T-cell (primary cell): ENCODE data around the gene STARD10. TPM values are rescaled to one million over a fixed set of nuclear protein-coding genes. Genes with fewer than 3 reads are reported as not detected.

Experiments used
- ATAC-seq, 4 experiments: fragments of 200-7000 bp in 3 of 4; fragments of 150-1000 bp in 1 of 4; cut with Tn5 transposase; replicated peaks in 1 of 4; 1 replicate in 3 of 4; 2 replicates in 1 of 4; pipeline ENCODE4 v1.10.0; 2021; ENCODE audit warnings: moderate library complexity in 3 of 4, mild to moderate bottlenecking in 2 of 4, moderate number of reproducible peaks in 1 of 4
- CTCF ChIA-PET, 2 donors: fragments of 300-600 bp; sonication (Branson Sonifier 250); formaldehyde crosslinking; loops; one replicate each; lab custom pipeline; 2022; ENCODE audit warnings: antibody characterized with exemption in 2 of 2; lab: Charles Lee
- POLR2A ChIA-PET, 2 donors: fragments of 300-600 bp; sonication (Branson Sonifier 250); formaldehyde crosslinking; loops; one replicate each; lab custom pipeline; 2022; ENCODE audit warnings: antibody characterized with exemption in 2 of 2; lab: Charles Lee
- DNase-seq, 35 experiments: peaks; one replicate each; pipeline versions ENCODE4 v3.0.0 to v3.0.0-alpha.2; 2013 to 2023
- H3K27ac ChIP-seq: one replicate; pipeline ENCODE4 v1.5.1; 2013; ENCODE audit warnings: low read length
- H3K27me3 ChIP-seq, 2 experiments: replicated peaks in 1 of 2; 1 replicate in 1 of 2; 2 replicates in 1 of 2; pipeline versions ENCODE4 v1.6.1 to v1.7.0; 2013; ENCODE audit warnings: low read length in 1 of 2, mixed read lengths in 1 of 2; ENCODE audit not compliant: control insufficient read depth in 2 of 2, insufficient read depth in 2 of 2; ENCODE audit errors: extremely low read depth in 1 of 2
- H3K36me3 ChIP-seq, 2 donors: 1 replicate in 1 of 2; 2 replicates in 1 of 2; pipeline versions ENCODE4 v1.6.1 to v1.7.0; 2013; ENCODE audit warnings: low read length in 1 of 2; ENCODE audit not compliant: control insufficient read depth in 2 of 2, insufficient read depth in 1 of 2; ENCODE audit errors: extremely low read depth in 1 of 2
- H3K4me1 ChIP-seq, 2 experiments: 1 replicate in 1 of 2; 2 replicates in 1 of 2; pipeline versions ENCODE4 v1.6.1 to v1.7.0; 2013; ENCODE audit warnings: low read length in 2 of 2, mixed read lengths in 1 of 2; ENCODE audit not compliant: insufficient read depth in 2 of 2, control insufficient read depth in 1 of 2; ENCODE audit errors: extremely low read depth in 1 of 2
- H3K4me3 ChIP-seq, 2 donors: 1 replicate in 1 of 2; 2 replicates in 1 of 2; pipeline versions ENCODE4 v1.5.1 to v1.7.0; 2013; ENCODE audit warnings: mild to moderate bottlenecking in 2 of 2, low read length in 1 of 2, moderate library complexity in 1 of 2; ENCODE audit not compliant: control insufficient read depth in 1 of 2; ENCODE audit errors: extremely low read depth in 1 of 2
- H3K9me3 ChIP-seq: 2 replicates; pipeline ENCODE4 v1.7.0; 2013
- H3K27ac Mint-ChIP-seq, 2 donors: one replicate each; pipeline ENCODE4 v1.8.0; 2020 to 2021; ENCODE audit warnings: mild to moderate bottlenecking in 2 of 2, mixed read lengths in 2 of 2
- H3K27me3 Mint-ChIP-seq, 2 donors: one replicate each; pipeline ENCODE4 v1.8.0; 2021 to 2022; ENCODE audit warnings: mixed read lengths in 2 of 2
- H3K36me3 Mint-ChIP-seq: one replicate; pipeline ENCODE4 v1.8.0; 2021; ENCODE audit warnings: mixed read lengths
- H3K4me1 Mint-ChIP-seq, 3 donors: one replicate each; pipeline ENCODE4 v1.8.0; 2020 to 2022; ENCODE audit warnings: mixed read lengths in 3 of 3, mild to moderate bottlenecking in 1 of 3
- H3K4me3 Mint-ChIP-seq, 3 donors: one replicate each; pipeline ENCODE4 v1.8.0; 2020 to 2022; ENCODE audit warnings: mild to moderate bottlenecking in 3 of 3, mixed read lengths in 3 of 3, moderate library complexity in 3 of 3
- H3K9me3 Mint-ChIP-seq, 3 donors: one replicate each; pipeline ENCODE4 v1.8.0; 2020 to 2022; ENCODE audit warnings: mixed read lengths in 3 of 3
- WGBS: methylation state at CpG from one replicate; pipeline ENCODE4 v1.1.5; 2013; ENCODE audit warnings: missing lambda C conversion rate; ENCODE audit not compliant: insufficient coverage; 5-methylcytosine and 5-hydroxymethylcytosine counted together
- total RNA-seq, 35 experiments: library from RNA in 6 of 35; stranded (reverse) in 6 of 35; fragments of 120-200 nt in 1 of 35; gene quantifications; one replicate each; pipeline versions ENCODE4 v1.2.1 to v1.2.4 and lab custom pipeline; 2013 to 2026

STARD10 gene
- total RNA-seq, 5 donors from 2014 or later (not counting 1 experiment from before 2014, with no cell fraction given), result 11.1 to 24.9 (median 19.1) TPM

- ChIA-PET CTCF (no interaction called here), POLR2A (no interaction called here)
- DNase-seq, result no peak
- H3K4me1 Mint-ChIP-seq, result peaks cover under 1 to 4% (median 1%) of the 10 kb centered on the region in 3 donors
- Histone ChIP-seq H3K4me3 (no peak overlapping the region), H3K27me3 (peaks cover 0 to 5% of the 10 kb centered on the region in 2 experiments), H3K4me1 (no peaks in the 10 kb centered on the region), H3K9me3 (no peaks in the 10 kb centered on the region), H3K27ac (no peak overlapping the region), H3K36me3 (no peaks in the 10 kb centered on the region)
- H3K36me3 Mint-ChIP-seq, result peaks cover 5% of the 10 kb centered on the region
- no peak overlapping the region for H3K4me3 Mint-ChIP-seq
- H3K9me3 Mint-ChIP-seq, result no peaks in the 10 kb centered on the region
- no peak overlapping the region for H3K27ac Mint-ChIP-seq
- no peak for ATAC-seq
- no CpG with 5 or more reads among the region's 3 CpGs for WGBS
- H3K27me3 Mint-ChIP-seq, result no peaks in the 10 kb centered on the region
These were observed 25.3 kb downstream of the STARD10 start for GRCh38 chr11:72768581-72768980.

DNA sequence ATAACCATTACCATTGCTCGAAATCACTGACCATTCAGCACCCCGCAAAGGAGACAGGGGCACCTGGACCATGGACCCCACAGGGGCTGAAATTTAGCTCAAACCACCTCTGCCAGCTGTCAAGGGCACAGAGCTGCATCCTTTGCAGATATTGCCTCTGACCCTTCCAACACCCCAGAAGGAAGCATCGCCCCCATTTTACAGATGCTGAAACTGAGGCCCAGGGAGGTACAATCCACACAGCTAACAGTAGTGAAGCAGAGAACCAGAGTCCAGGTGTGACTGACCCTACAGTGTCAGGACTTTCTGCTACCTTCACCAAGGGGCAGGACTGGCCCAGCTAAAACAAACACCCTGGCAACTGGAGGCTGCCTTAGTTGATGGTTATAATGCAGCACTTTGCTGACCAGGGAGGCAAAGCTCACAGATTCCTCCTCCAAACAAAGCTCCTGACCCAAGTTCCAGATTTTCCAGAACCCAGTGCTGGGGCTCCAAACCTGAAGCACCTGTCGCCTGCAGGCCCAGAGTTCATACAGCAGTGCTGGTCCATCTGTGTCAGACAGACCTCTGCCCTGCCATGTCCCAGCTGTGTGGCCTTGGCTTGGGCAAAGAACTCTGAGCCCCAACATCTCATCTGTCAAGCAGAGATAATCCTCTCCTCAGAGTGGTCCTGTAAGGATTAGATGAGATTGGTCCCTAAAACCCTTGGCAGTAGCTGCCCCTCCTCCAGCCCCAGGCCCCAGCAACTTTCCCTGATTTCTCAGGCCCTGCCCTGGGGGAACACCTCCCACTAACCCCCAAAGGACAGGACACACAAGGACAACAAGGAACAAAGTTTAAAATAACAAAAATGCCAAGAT, 26.4 kb downstream of the STARD10 start:
- H3K27me3 Mint-ChIP-seq, result no peaks in the 10 kb centered on the region
- no peaks in the 10 kb centered on the region for H3K9me3 Mint-ChIP-seq
- WGBS, result 82% methylated on average over 4 of the region's 4 CpGs
- POLR2A ChIA-PET, result no interaction called here
- no peak overlapping the region for H3K4me3 ChIP-seq
- no peak overlapping the region for H3K4me3 Mint-ChIP-seq
- no peaks in the 10 kb centered on the region for H3K9me3 ChIP-seq
- H3K4me1 ChIP-seq, result peaks cover 0 to 3% of the 10 kb centered on the region in 2 experiments
- CTCF ChIA-PET, result interaction anchor here (0.5 to 0.6 kb wide), 2 partner anchors 31 to 916 kb away, joined by 3 to 7 read pairs; no protein-coding TSS in a partner anchor
- no peaks in the 10 kb centered on the region for H3K36me3 ChIP-seq
- DNase-seq, result no peak
- peaks cover 0 to 5% of the 10 kb centered on the region in 2 experiments for H3K27me3 ChIP-seq
- peak overlapping the region in 1 of 2 donors; percentile 39 for H3K27ac Mint-ChIP-seq
- no peak for ATAC-seq
- H3K4me1 Mint-ChIP-seq, result peaks cover 10 to 13% (median 11%) of the 10 kb centered on the region in 3 donors
- no peak overlapping the region for H3K27ac ChIP-seq
- peaks cover 5% of the 10 kb centered on the region for H3K36me3 Mint-ChIP-seq

GRCh38 chr11:72766152-72766902, 27.5 kb downstream of the STARD10 start:
- no peaks in the 10 kb centered on the region for H3K9me3 ChIP-seq
- H3K27ac ChIP-seq, result no peak overlapping the region
- POLR2A ChIA-PET, result no interaction called here
- H3K36me3 ChIP-seq, result no peaks in the 10 kb centered on the region
- 85% methylated on average over 7 of the region's 12 CpGs for WGBS
- Mint-ChIP-seq H3K4me1 (peaks cover 10 to 13% (median 12%) of the 10 kb centered on the region in 3 donors), H3K27me3 (no peaks in the 10 kb centered on the region), H3K4me3 (no peak overlapping the region), H3K9me3 (no peaks in the 10 kb centered on the region), H3K36me3 (peaks cover 5% of the 10 kb centered on the region), H3K27ac (no peak overlapping the region)
- CTCF ChIA-PET, result interaction anchor here in 1 of 2 donors (0.6 kb wide), 1 partner anchor 293 kb away, joined by 3 read pairs; no protein-coding TSS in a partner anchor
- peaks cover 0 to 4% of the 10 kb centered on the region in 2 experiments for H3K4me1 ChIP-seq
- ATAC-seq, result no peak
- no peak for DNase-seq
- peaks cover 0 to 5% of the 10 kb centered on the region in 2 experiments for H3K27me3 ChIP-seq
- H3K4me3 ChIP-seq, result no peak overlapping the region

DNA sequence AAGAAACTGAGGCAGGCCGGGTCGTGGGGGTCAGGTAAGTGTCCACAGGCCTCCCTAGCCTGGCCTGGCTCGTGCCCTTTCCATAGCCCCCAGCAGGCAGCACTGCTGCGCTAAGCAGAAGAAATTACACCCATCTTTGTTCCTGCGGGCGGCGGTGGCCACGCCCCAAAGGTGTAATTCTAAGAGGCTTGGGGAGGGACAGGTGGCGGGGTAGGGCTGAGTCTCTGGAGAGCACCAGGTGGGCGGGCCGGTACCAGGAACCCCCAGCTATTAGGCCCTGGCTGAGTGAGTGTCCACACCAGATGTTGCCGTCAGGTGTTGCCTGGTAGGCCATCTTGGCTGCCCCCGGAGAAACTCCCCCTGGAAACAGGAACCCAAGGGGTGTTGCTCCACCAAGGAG, 29.3 kb downstream of the STARD10 start:
- Mint-ChIP-seq H3K4me1 (peaks cover 10 to 13% (median 12%) of the 10 kb centered on the region in 3 donors), H3K4me3 (no peak overlapping the region), H3K36me3 (no peaks in the 10 kb centered on the region), H3K27ac (no peak overlapping the region), H3K9me3 (no peaks in the 10 kb centered on the region), H3K27me3 (no peaks in the 10 kb centered on the region)
- DNase-seq (no peak), ATAC-seq (no peak)
- POLR2A ChIA-PET, result no interaction called here
- H3K36me3 ChIP-seq, result no peaks in the 10 kb centered on the region
- peaks cover 0 to 5% of the 10 kb centered on the region in 2 experiments for H3K27me3 ChIP-seq
- H3K4me1 ChIP-seq, result peaks cover 0 to 4% of the 10 kb centered on the region in 2 experiments
- no peak overlapping the region for H3K27ac ChIP-seq
- WGBS, result 90% methylated on average over 12 of the region's 13 CpGs
- CTCF ChIA-PET, result no interaction called here
- H3K9me3 ChIP-seq, result no peaks in the 10 kb centered on the region
- H3K4me3 ChIP-seq, result no peak overlapping the region

- no peak overlapping the region for H3K27ac ChIP-seq
- ChIA-PET POLR2A (no interaction called here), CTCF (no interaction called here)
These were observed 30.0 kb downstream of the STARD10 start for GRCh38 chr11:72763823-72764222.

GRCh38 chr11:72762641-72763304, 31.1 kb downstream of the STARD10 start:
- DNase-seq, result peak in 1 of 35 experiments; percentile 41
- H3K9me3 ChIP-seq, result no peaks in the 10 kb centered on the region
- peak in 1 of 4 experiments; percentile 50 for ATAC-seq

More at GRCh38 chr11:72763823-72764222, 30.0 kb downstream of the STARD10 start:
- no peaks in the 10 kb centered on the region for H3K27me3 Mint-ChIP-seq
- WGBS, result 93% methylated on average over 2 of the region's 4 CpGs
- DNase-seq, result no peak
- H3K4me1 Mint-ChIP-seq, result peaks cover 12 to 14% (median 13%) of the 10 kb centered on the region in 3 donors
- peaks cover 0 to 5% of the 10 kb centered on the region in 2 experiments for H3K27me3 ChIP-seq
- H3K9me3 ChIP-seq, result no peaks in the 10 kb centered on the region
- H3K4me3 Mint-ChIP-seq, result no peak overlapping the region
- no peak for ATAC-seq
- no peak overlapping the region for H3K4me3 ChIP-seq
- no peaks in the 10 kb centered on the region for H3K36me3 ChIP-seq
- peaks cover 0 to 4% of the 10 kb centered on the region in 2 experiments for H3K4me1 ChIP-seq
- no peaks in the 10 kb centered on the region for H3K9me3 Mint-ChIP-seq
- peaks cover 2% of the 10 kb centered on the region for H3K36me3 Mint-ChIP-seq
- no peak overlapping the region for H3K27ac Mint-ChIP-seq

More at GRCh38 chr11:72762641-72763304, 31.1 kb downstream of the STARD10 start:
- POLR2A ChIA-PET, result no interaction called here
- 62% methylated on average over 3 of the region's 5 CpGs for WGBS
- Mint-ChIP-seq H3K4me3 (no peak overlapping the region), H3K27ac (no peak overlapping the region), H3K4me1 (peaks cover 12 to 17% (median 13%) of the 10 kb centered on the region in 3 donors), H3K27me3 (no peaks in the 10 kb centered on the region), H3K9me3 (no peaks in the 10 kb centered on the region), H3K36me3 (peaks cover 8% of the 10 kb centered on the region)
- Histone ChIP-seq H3K4me1 (peaks cover 0 to 4% of the 10 kb centered on the region in 2 experiments), H3K4me3 (no peak overlapping the region), H3K36me3 (peaks cover 0 to 5% of the 10 kb centered on the region in 2 donors), H3K27me3 (peaks cover 0 to 5% of the 10 kb centered on the region in 2 experiments), H3K27ac (no peak overlapping the region)
- CTCF ChIA-PET, result no interaction called here
